Measurements from ENCODE around the gene CDC26. TPM values are rescaled to one million over a fixed set of nuclear protein-coding genes. Genes with fewer than 3 reads are reported as not detected.

CDC26 gene
- total RNA-seq, 2 donors from 2014 or later: 24.5 to 32.3 TPM

GRCh38 chr9:113219186-113219936 lies 56.0 kb downstream of the CDC26 start:
- intact Hi-C loops (cut with DNase I): no loop called here
- DNase-seq (ENCODE audit: low spot score): no peak

Other genes starting within 250 kb of the CDC26 start
- 1 to 10 TPM; 3.6 to 4.4 TPM for gene ZFP37, start 218.8 kb downstream of the CDC26 start, total RNA-seq
- 10 to 100 TPM in 1 of 2 donors, 1 to 10 TPM in 1; 9.7 to 13.6 TPM for gene SLC31A2, start 124.6 kb downstream of the CDC26 start, total RNA-seq
- gene FKBP15, start 54.3 kb downstream of the CDC26 start, total RNA-seq: 10 to 100 TPM; 25.5 to 29.7 TPM
- gene SLC31A1, start 54.0 kb downstream of the CDC26 start, total RNA-seq: 10 to 100 TPM; 15.0 to 15.2 TPM
- gene PRPF4, start 86 bp upstream of the CDC26 start, total RNA-seq: 10 to 100 TPM; 13.7 TPM
- not detected for gene RNF183, start 27.8 kb upstream of the CDC26 start, total RNA-seq
- 1 to 10 TPM; 2.1 to 2.3 TPM for gene WDR31, start 64.7 kb upstream of the CDC26 start, total RNA-seq
- gene BSPRY, start 74.0 kb upstream of the CDC26 start, total RNA-seq: under 1 TPM; 0.14 to 0.28 TPM
- gene HDHD3, start 101.4 kb upstream of the CDC26 start, total RNA-seq: 10 to 100 TPM in 1 of 2 donors, 1 to 10 TPM in 1; 7.6 to 10.6 TPM
- 10 to 100 TPM; 33.1 to 41.2 TPM for gene ALAD, start 125.7 kb upstream of the CDC26 start, total RNA-seq
- gene POLE3, start 135.1 kb upstream of the CDC26 start, total RNA-seq: 10 to 100 TPM; 24.3 to 25.4 TPM
- under 1 TPM; 0.32 to 0.33 TPM for gene C9orf43, start 135.2 kb upstream of the CDC26 start, total RNA-seq
- gene RGS3, start 188.2 kb upstream of the CDC26 start, total RNA-seq: 10 to 100 TPM; 66.2 to 71.4 TPM